ENCODE results near the gene ACP2.

DNA sequence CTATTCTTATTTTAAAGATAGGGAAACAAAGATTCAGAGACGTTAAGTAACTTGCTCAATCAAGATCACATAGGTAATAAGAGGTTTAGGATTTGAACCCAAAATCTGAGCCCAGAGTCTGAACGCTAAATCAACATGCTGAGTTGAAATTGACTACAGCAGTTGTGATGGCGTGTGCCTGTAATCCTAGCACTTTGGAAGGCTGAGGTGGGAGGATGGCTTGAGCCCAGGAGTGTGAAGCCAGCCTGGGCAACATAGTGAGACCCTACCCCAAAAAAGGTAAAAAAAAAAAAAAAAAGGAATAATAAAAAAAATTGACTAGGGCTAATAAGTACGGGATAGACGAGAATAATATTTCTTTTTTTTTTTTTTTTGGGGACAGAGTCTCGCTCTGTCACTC, 7.8 kb upstream of the ACP2 start:
- TF ChIP-seq REST (IDR thresholded peaks at IDR 0.05; ENCODE audit: low read depth): no peak
- no peak for TF ChIP-seq TAF1 (IDR thresholded peaks at IDR 0.05; ENCODE audit: low read depth)
- TF ChIP-seq RAD21 (IDR thresholded peaks at IDR 0.05; ENCODE audit: low read depth): no peak
- no peak for TF ChIP-seq EP300 (IDR thresholded peaks at IDR 0.05; ENCODE audit: borderline replicate concordance)
- no peak for TF ChIP-seq CEBPB (IDR thresholded peaks at IDR 0.05)
- TF ChIP-seq, protein P1, sequence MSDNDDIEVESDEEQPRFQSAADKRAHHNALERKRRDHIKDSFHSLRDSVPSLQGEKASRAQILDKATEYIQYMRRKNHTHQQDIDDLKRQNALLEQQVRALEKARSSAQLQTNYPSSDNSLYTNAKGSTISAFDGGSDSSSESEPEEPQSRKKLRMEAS (IDR thresholded peaks at IDR 0.05): no peak
- TF ChIP-seq, protein P2, sequence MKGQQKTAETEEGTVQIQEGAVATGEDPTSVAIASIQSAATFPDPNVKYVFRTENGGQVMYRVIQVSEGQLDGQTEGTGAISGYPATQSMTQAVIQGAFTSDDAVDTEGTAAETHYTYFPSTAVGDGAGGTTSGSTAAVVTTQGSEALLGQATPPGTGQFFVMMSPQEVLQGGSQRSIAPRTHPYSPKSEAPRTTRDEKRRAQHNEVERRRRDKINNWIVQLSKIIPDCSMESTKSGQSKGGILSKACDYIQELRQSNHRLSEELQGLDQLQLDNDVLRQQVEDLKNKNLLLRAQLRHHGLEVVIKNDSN (IDR thresholded peaks at IDR 0.05): no peak
- TF ChIP-seq YY1 (IDR thresholded peaks at IDR 0.05; ENCODE audit: low read depth): no peak
- no peak for TF ChIP-seq TCF12 (IDR thresholded peaks at IDR 0.05; ENCODE audit: low read depth)
- TF ChIP-seq CREB1 (IDR thresholded peaks at IDR 0.05; ENCODE audit: low read depth): no peak
- no peak for TF ChIP-seq NFIC (IDR thresholded peaks at IDR 0.05)
